ENCODE data around the gene GLI2.
A peak's percentile ranks its signal among the peaks of the same experiment; 100 is the strongest.

GLI2 gene

GRCh38 chr2:120769076-120769786 lies 33.6 kb downstream of the GLI2 start:
- DNase-seq, result no peak

DNA sequence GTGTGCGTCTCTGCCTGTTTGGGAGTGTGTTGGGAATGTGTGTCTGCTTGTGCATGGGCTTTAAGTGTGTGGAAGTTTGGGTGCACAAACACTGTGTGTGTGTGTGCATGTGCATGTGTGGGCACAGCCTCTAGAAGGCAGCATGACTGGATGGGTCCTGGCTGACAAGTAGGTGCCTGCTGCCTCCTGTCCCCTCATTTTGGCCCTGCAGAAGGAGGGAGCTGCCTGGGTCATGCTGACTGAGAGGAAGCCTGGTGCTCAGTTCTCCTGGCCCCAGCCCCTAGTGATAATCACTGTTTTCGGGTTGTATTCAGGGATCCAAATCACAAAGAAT lies 34.1 kb downstream of the GLI2 start:
- no peak for DNase-seq

- DNase-seq, result no peak
Measured at GRCh38 chr2:120770176-120770575, 34.5 kb downstream of the GLI2 start.

- DNase-seq, result no peak
Measured at GRCh38 chr2:120770641-120771040, 35.0 kb downstream of the GLI2 start.

DNA sequence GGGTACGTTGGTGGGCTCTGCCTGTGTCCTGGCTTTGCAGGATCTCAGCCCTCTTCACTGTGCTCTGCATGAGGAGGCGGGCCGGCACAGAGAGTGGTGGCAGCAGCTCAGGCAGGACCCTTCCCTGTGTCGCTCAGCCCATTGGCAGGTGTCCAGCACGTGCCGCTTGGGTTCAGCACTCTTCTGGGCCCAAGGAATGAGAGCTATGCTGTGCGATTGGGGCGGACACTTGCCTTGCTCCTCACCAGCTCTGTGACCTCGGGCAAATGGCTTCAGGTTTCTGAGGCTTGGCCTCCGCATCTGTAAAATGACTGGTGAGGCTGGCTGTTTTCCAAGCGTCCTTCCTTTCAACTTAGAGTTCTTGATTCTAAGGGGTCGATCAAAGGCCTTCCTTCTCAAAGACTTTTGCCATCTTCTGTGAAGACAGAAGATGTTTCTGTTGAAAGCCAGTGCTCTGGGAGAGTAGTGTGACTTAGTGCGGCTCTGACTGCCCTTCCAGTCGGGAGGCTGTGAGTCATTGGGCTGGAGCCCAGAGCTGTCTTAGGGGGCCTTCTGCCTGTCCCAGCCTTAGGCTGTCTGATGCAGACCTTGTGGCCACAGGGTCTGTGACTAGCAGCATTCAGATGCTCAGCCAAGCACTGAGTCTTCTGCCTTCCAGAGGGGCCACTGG lies 35.6 kb downstream of the GLI2 start:
- no peak for DNase-seq

- no peak for DNase-seq
Measured at GRCh38 chr2:120771781-120772208, 36.1 kb downstream of the GLI2 start.

DNA sequence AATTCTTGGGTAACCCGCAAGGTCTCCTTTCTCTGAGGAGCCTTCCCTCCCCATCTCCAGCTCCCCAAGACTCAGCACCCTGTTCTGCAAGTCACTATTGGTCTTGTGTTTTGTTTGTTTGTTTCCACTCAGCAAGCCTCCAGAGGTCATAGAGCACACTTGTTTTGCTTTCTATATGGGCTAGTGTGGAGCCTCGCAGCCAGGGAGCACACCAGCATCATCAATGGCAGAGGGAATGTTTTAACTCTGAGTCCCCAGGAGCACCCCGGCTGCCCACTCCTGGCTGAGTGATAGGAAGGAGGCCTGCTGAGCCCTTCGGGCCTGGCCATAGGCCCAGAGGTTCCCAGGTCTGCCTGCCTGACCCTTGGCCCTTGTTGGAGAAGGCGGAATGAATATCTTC lies 36.6 kb downstream of the GLI2 start:
- DNase-seq, result no peak

DNA sequence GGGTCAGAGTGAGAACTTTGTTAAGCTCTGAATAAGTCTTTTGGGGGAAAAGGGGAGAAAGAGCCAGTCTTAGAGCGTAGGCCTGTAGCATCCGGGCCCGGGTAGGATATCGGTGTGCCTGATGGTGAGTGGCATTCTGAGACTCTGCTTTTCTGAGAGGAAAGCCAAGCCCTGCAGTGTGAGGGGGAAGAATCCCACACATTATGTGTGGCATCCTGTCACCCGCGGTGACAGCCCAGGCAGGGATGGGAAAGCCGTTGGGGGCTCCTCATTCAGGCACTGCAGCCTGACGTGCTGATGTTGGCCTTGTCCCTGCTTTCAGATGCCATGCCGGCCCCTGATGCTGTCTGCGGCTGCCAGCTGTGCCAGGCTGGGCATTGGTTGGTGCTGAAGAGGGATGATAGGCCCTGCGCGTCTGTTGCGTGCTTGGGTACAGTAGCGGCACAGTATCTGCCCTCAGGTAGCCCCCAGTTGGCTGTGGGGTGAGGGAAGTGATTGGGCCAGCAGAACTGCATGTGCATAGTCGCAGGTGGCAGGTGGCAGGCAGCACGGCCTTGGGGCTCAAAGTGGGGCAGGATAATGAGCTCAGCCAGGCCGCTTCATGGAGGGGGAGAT lies 37.6 kb downstream of the GLI2 start:
- no peak for DNase-seq

- no peak for DNase-seq
Measured at GRCh38 chr2:120774557-120775160, 39.0 kb downstream of the GLI2 start.

- no peak for DNase-seq
Measured at GRCh38 chr2:120775194-120775593, 39.5 kb downstream of the GLI2 start.

GRCh38 chr2:120775801-120776589 lies 40.3 kb downstream of the GLI2 start:
- no peak for DNase-seq

GRCh38 chr2:120776649-120777048 lies 41.0 kb downstream of the GLI2 start:
- DNase-seq, result no peak

DNA sequence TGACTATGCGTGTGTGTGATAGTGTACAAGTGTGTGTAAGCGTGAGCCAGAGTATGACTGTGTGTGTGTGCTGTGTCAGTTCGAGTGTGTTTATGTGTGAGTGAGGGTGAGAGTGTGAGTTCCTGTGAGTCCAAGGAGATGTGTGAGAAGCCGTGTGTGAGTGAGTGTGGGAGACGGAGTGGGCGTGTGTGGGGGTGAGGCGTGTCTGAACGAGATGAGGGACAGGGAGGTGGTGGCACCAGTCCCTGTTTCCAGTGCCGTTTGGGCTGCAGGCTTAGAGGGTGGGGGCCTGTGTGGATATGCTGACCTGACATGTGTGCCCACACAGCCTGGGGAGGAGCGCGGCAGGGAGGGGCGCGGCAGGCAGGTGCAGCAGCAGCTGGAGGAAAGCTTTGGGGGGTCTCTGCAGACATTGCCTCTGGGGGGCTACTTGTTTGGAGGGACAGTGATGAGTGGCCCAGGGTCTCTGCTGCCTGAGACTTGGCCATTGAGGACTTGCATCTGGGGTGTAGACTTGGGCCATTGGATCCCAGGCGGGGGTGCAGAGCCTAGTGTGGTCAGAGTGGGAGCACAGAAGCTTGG lies 41.6 kb downstream of the GLI2 start:
- peak in 2 of 56 donors; percentile 7 to 41 for DNase-seq

- DNase-seq, result no peak
Measured at GRCh38 chr2:120777787-120778186, 42.1 kb downstream of the GLI2 start.

GRCh38 chr2:120778244-120778643 lies 42.6 kb downstream of the GLI2 start:
- peak in 1 of 56 donors; percentile 17 for DNase-seq

- DNase-seq, result peak in 18 of 56 donors; percentile 12 to 64 (median 35)
Measured at GRCh38 chr2:120779781-120780283, 44.2 kb downstream of the GLI2 start.

- DNase-seq, result peak in 14 of 56 donors; percentile 10 to 53 (median 23)
Measured at GRCh38 chr2:120780402-120780801, 44.7 kb downstream of the GLI2 start.

DNA sequence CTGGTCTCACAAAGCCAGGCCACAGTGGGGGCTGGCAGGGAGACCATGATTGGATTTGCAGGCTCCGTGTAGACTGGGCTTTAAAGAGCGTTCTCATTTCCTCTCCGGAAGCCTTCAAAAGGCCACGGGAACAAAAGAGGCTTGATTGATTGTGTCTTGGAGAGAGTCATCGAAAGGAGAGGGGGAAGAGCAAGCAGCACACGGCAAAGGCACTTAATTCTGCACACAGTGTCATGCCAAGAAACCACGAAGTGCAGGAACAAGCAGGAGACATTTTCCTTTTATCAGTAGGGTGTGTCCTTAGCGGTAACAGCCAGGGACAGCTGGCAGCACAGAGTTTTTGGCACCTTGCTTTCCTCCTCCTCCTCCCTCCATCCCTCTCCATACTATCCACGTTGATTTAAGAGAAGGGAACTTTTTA lies 47.7 kb downstream of the GLI2 start:
- DNase-seq, result no peak

- no peak for DNase-seq
Measured at GRCh38 chr2:120783969-120784372, 48.3 kb downstream of the GLI2 start.
